ENCODE data around the gene ST8SIA6. TPM values are rescaled to one million over a fixed set of nuclear protein-coding genes. Genes with fewer than 3 reads are reported as not detected.

Gene ST8SIA6
- total RNA-seq, 2 donors from 2014 or later: 1.5 to 8.9 TPM

- no peak overlapping the region for H3K4me3 ChIP-seq
- TF ChIP-seq CTCF (IDR thresholded peaks at IDR 0.05): no peak
- H3K4me1 ChIP-seq (ENCODE audit: control insufficient read depth in 1 of 2, low read depth in 2 of 2): peaks cover 13 to 17% of the 10 kb centered on the region in 2 donors
- H3K27me3 ChIP-seq (replicated peaks; ENCODE audit: insufficient read depth): no peaks in the 10 kb centered on the region
- H3K9me3 ChIP-seq: no peaks in the 10 kb centered on the region
- H3K27ac ChIP-seq: no peak overlapping the region
- DNase-seq (ENCODE audit: low spot score) (no peak), ATAC-seq (ENCODE audit: insufficient number of reproducible peaks, low FRiP score, low read depth) (no peak)
- H3K36me3 ChIP-seq: no peaks in the 10 kb centered on the region
These were observed 1.7 kb upstream of the ST8SIA6 start for GRCh38 chr10:17456032-17456548.

DNA sequence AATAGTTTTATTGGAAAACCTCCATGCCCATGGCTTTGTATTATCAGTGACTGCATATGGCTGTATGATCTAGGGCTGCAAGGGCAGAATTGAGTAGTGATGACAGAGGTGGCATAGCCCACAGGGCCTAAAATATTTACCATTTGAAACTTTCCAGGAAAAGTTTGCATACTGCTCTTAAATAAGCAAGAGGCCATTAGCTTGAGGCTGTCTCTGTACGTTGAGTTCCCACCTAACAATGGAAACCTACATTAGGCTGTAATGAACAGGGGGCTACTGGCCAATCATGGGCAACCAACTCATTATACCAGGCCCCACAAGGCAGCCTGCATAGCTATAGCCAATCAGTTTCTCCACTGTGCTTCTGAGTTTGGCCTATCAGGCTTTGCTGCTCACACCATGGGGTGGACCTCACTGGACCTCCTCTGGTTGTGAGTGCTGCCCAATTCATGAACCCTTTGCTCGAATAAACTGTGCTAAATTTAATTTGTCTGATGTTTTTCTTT is 673 bp upstream of the ST8SIA6 start:
- peak overlapping the region; percentile 74 for H3K4me3 ChIP-seq
- H3K27ac ChIP-seq: no peak overlapping the region

GRCh38 chr10:17453373-17454091 is 863 bp downstream of the ST8SIA6 start:
- peaks cover 13 to 17% of the 10 kb centered on the region in 2 donors for H3K4me1 ChIP-seq (ENCODE audit: control insufficient read depth in 1 of 2, low read depth in 2 of 2)
- no peak for ATAC-seq (ENCODE audit: insufficient number of reproducible peaks, low FRiP score, low read depth)
- no peak for DNase-seq (ENCODE audit: low spot score)
- H3K4me3 ChIP-seq: peak overlapping the region; percentile 74
- TF ChIP-seq CTCF (IDR thresholded peaks at IDR 0.05): no peak
- H3K27me3 ChIP-seq (replicated peaks; ENCODE audit: insufficient read depth): no peaks in the 10 kb centered on the region
- H3K9me3 ChIP-seq: peaks cover 10% of the 10 kb centered on the region
- no peaks in the 10 kb centered on the region for H3K36me3 ChIP-seq
- H3K27ac ChIP-seq: no peak overlapping the region

More for the DNA sequence above, 673 bp upstream of the ST8SIA6 start:
- Histone ChIP-seq H3K4me1 (ENCODE audit: control insufficient read depth in 1 of 2, low read depth in 2 of 2) (peaks cover 13 to 17% of the 10 kb centered on the region in 2 donors), H3K36me3 (no peaks in the 10 kb centered on the region), H3K9me3 (no peaks in the 10 kb centered on the region), H3K27me3 (replicated peaks; ENCODE audit: insufficient read depth) (no peaks in the 10 kb centered on the region)
- DNase-seq (ENCODE audit: low spot score): no peak
- no peak for TF ChIP-seq CTCF (IDR thresholded peaks at IDR 0.05)
- no peak for ATAC-seq (ENCODE audit: insufficient number of reproducible peaks, low FRiP score, low read depth)

DNA sequence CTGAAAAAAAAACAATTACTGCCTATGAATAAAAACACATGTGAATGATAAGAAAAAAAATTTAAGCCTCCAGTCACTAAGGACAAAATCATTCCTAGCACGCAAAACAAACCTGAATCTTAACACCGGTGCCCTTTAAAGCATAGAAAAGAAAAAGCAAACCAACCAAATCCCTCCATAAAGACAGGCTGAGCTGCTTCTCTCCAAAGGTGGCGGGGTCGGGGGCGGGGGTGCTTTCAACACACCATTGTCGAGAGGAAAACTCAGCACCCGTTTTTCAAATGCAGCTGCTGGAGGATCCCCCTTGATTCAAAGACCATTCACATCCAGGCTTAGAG is 1.4 kb downstream of the ST8SIA6 start:
- H3K36me3 ChIP-seq: no peaks in the 10 kb centered on the region
- no peak for DNase-seq (ENCODE audit: low spot score)
- peaks cover 13 to 17% of the 10 kb centered on the region in 2 donors for H3K4me1 ChIP-seq (ENCODE audit: control insufficient read depth in 1 of 2, low read depth in 2 of 2)
- H3K27me3 ChIP-seq (replicated peaks; ENCODE audit: insufficient read depth): no peaks in the 10 kb centered on the region
- TF ChIP-seq CTCF (IDR thresholded peaks at IDR 0.05): no peak
- H3K4me3 ChIP-seq: peak overlapping the region; percentile 74
- no peak for ATAC-seq (ENCODE audit: insufficient number of reproducible peaks, low FRiP score, low read depth)
- peaks cover 15% of the 10 kb centered on the region for H3K9me3 ChIP-seq
- H3K27ac ChIP-seq: no peak overlapping the region

- no peak for TF ChIP-seq CTCF (IDR thresholded peaks at IDR 0.05)
- DNase-seq (ENCODE audit: low spot score) (no peak), ATAC-seq (ENCODE audit: insufficient number of reproducible peaks, low FRiP score, low read depth) (no peak)
- Histone ChIP-seq H3K4me1 (ENCODE audit: control insufficient read depth in 1 of 2, low read depth in 2 of 2) (peaks cover 13 to 17% of the 10 kb centered on the region in 2 donors), H3K4me3 (no peak overlapping the region), H3K36me3 (no peaks in the 10 kb centered on the region), H3K27ac (no peak overlapping the region), H3K9me3 (peaks cover 17% of the 10 kb centered on the region), H3K27me3 (replicated peaks; ENCODE audit: insufficient read depth) (no peaks in the 10 kb centered on the region)
These were observed 2.1 kb downstream of the ST8SIA6 start for GRCh38 chr10:17452060-17452841.

All from thoracic aorta (tissue), 2 donors.